D721Med (cell line): ENCODE data around the gene SLC35F4.

ENCODE experiments used
- DNase-seq: peaks from one replicate; pipeline ENCODE4 v3.0.0; 2011; ENCODE audit warnings: low spot score; ENCODE audit not compliant: insufficient read length
- FAIRE-seq: peaks from 2 replicates; lab custom pipeline; 2011; peaks lifted over from hg19 to GRCh38; lab: Jason Lieb, UNC
- CTCF ChIP-seq: IDR thresholded peaks from 2 replicates; pipeline ENCODE4 v1.5.1; 2012; ENCODE audit warnings: mild to moderate bottlenecking, control low read depth; ENCODE audit not compliant: insufficient read depth; ENCODE audit errors: missing control alignments

The SLC35F4 gene

GRCh38 chr14:57611555-57612075 is 254.3 kb downstream of the SLC35F4 start:
- FAIRE-seq (no peak), DNase-seq (no peak)
- TF ChIP-seq CTCF = no peak

GRCh38 chr14:57610631-57611030 is 255.3 kb downstream of the SLC35F4 start:
- DNase-seq (no peak), FAIRE-seq (no peak)
- no peak for TF ChIP-seq CTCF

- FAIRE-seq = no peak
- TF ChIP-seq CTCF = no peak
- no peak for DNase-seq
Observed at GRCh38 chr14:57609192-57610075, 256.5 kb downstream of the SLC35F4 start.

- TF ChIP-seq CTCF = no peak
Observed at GRCh38 chr14:57607086-57607485, 258.8 kb downstream of the SLC35F4 start.

GRCh38 chr14:57583396-57583795 is 282.5 kb downstream of the SLC35F4 start:
- FAIRE-seq (no peak), DNase-seq (no peak)
- no peak for TF ChIP-seq CTCF

More at GRCh38 chr14:57607086-57607485, 258.8 kb downstream of the SLC35F4 start:
- DNase-seq = no peak
- no peak for FAIRE-seq

- DNase-seq = no peak
- no peak for TF ChIP-seq CTCF
- no peak for FAIRE-seq
Observed at GRCh38 chr14:57582746-57583145, 283.1 kb downstream of the SLC35F4 start.

- no peak for TF ChIP-seq CTCF
- DNase-seq = no peak
- no peak for FAIRE-seq
Observed at GRCh38 chr14:57578801-57579200, 287.1 kb downstream of the SLC35F4 start.
